H1 (cell line): ENCODE data around the gene SLIT3. TPM values are rescaled to one million over a fixed set of nuclear protein-coding genes. Genes with fewer than 3 reads are reported as not detected.

Experiments
- EP300 ChIP-seq, 2 experiments: IDR thresholded peaks; 1 replicate in 1 of 2; 2 replicates in 1 of 2; pipeline ENCODE4 v1.6.1; 2011 to 2012; ENCODE audit warnings: low read depth in 2 of 2, low read length in 2 of 2, mild to moderate bottlenecking in 2 of 2, borderline replicate concordance in 1 of 2, inconsistent platforms in 1 of 2, moderate library complexity in 1 of 2
- TAF7 ChIP-seq: optimal IDR thresholded peaks from 2 replicates; pipeline ENCODE3; 2011; ENCODE audit warnings: low read depth, mild to moderate bottlenecking, inconsistent platforms, low read length, moderate library complexity, borderline replicate concordance
- ZNF274 ChIP-seq: IDR thresholded peaks from 2 replicates; pipeline ENCODE4 v1.7.0; 2012; ENCODE audit warnings: low read length, borderline replicate concordance; ENCODE audit errors: extremely low read depth
- polyA plus RNA-seq, 7 experiments: library from polyadenylated mRNA; depleted of rRNA in 3 of 7; stranded (reverse) in 5 of 7; unstranded in 2 of 7; fragments of >200 nt in 5 of 7; fragments of 200-250 nt in 2 of 7; gene quantifications; 1 replicate in 5 of 7; 2 replicates in 1 of 7; 4 replicates in 1 of 7; pipeline versions ENCODE4 v1.2.1 to v1.2.3, GENCODE V29; 2011 to 2013; ENCODE audit warnings: missing spikeins in 2 of 7, mixed read lengths in 2 of 7
- total RNA-seq: library from RNA; stranded (reverse); fragmentation: NEBNext Ultra II Directional; extraction: Animal tissue kit (Norgen Biotek cat#: 25700); gene quantifications from 2 replicates; pipeline ENCODE4 v1.2.1, GENCODE V29; 2021

SLIT3 gene
- total and polyA plus RNA-seq, 2 of the 8 experiments (the other 6 are each of a cell fraction or from before 2014, with no cell fraction given), result 1.1 to 1.2 TPM

DNA sequence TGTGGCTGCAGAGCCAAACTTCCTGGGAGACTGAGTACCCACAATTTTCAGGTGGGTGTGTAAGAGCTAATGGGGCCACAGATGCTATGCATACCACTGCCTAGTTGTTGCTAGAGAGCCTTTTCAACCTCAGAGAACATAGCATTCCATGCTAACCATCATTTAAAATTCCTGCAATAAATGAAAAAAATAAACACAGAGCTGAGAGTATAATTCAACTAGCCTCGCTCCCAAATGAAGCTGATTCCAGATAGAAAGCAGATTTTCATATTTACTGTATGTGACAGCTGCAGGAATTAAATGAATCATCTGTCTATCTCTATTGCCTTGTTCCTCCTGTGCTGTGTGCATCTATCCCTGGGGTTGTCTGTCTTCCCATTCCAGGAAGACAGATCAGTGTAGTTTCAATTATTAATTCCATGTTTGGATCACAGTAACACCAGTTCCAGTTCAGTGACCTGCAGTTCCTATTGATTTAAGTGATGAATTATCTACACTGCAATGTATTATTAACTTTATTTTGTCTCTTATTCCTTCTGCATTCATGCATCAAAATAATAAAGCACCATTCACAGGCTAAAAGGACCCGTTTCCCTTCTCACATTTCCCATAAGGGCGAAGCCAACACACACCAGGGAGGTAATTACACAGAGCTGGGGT is 324.5 kb downstream of the SLIT3 start (continued):
- no peak for TF ChIP-seq ZNF274
- no peak for TF ChIP-seq TAF7
- no peak for TF ChIP-seq EP300 (IDR thresholded peaks at IDR 0.05; ENCODE audit: borderline replicate concordance in 1 of 2, low read depth in 2 of 2, low read length in 2 of 2)
